Thyroid gland (tissue), 4 donors: ENCODE data around the gene VPS39.

Experiments used
- CTCF ChIP-seq, 6 experiments: fragments of 200-600 bp in 3 of 6; fragments of 450-650 bp in 3 of 6; sonication (generic) in 3 of 6; IDR thresholded peaks; one replicate each; pipeline ENCODE4 v1.5.1; 2016 to 2019; ENCODE audit warnings: antibody characterized with exemption in 6 of 6, mild to moderate bottlenecking in 2 of 6, inconsistent platforms in 1 of 6, moderate library complexity in 1 of 6
- POLR2A ChIP-seq, 2 donors: fragments of 450-650 bp; IDR thresholded peaks; one replicate each; pipeline ENCODE4 v1.6.1; 2017; ENCODE audit warnings: antibody characterized with exemption in 2 of 2, mild to moderate bottlenecking in 2 of 2, moderate library complexity in 1 of 2

- no peak for TF ChIP-seq CTCF (IDR thresholded peaks at IDR 0.05)
- TF ChIP-seq POLR2A (IDR thresholded peaks at IDR 0.05): no peak
Measured at GRCh38 chr15:42171795-42172194, 36.3 kb downstream of the VPS39 start.
